Adipocyte (in vitro differentiated cells): ENCODE results near the gene SEMA4F.

Experiments
- DNase-seq: peaks from one replicate; pipeline ENCODE4 v3.0.0-alpha.2; 2015; ENCODE audit warnings: low read depth
- H3K27me3 ChIP-seq: replicated peaks from 2 replicates; pipeline ENCODE4 v1.7.0; 2013; ENCODE audit warnings: mild to moderate bottlenecking, low read length, moderate library complexity; ENCODE audit not compliant: control insufficient read depth, insufficient read depth
- H3K36me3 ChIP-seq: 2 replicates; pipeline ENCODE4 v1.7.0; 2013; ENCODE audit warnings: low read length, mild to moderate bottlenecking, moderate library complexity; ENCODE audit not compliant: control insufficient read depth, insufficient read depth, severe bottlenecking
- H3K4me1 ChIP-seq: 2 replicates; pipeline ENCODE4 v1.7.0; 2013; ENCODE audit warnings: mild to moderate bottlenecking, low read length, moderate library complexity; ENCODE audit not compliant: control insufficient read depth, insufficient read depth
- H3K4me3 ChIP-seq: 2 replicates; pipeline ENCODE4 v1.7.0; 2013; ENCODE audit warnings: mild to moderate bottlenecking, low read length, moderate library complexity
- H3K9ac ChIP-seq: 2 replicates; pipeline ENCODE4 v1.7.0; 2013; ENCODE audit warnings: mild to moderate bottlenecking, low read length, moderate library complexity
- H3K9me3 ChIP-seq: 2 replicates; pipeline ENCODE4 v1.7.0; 2013; ENCODE audit warnings: mild to moderate bottlenecking, low read length, moderate library complexity; ENCODE audit not compliant: control insufficient read depth

Gene SEMA4F

GRCh38 chr2:74671479-74671878 is 17.4 kb downstream of the SEMA4F start:
- peak overlapping the region; percentile 27 for H3K9ac ChIP-seq
- H3K4me3 ChIP-seq = no peak overlapping the region
- peaks cover 7% of the 10 kb centered on the region for H3K36me3 ChIP-seq
- no peak for DNase-seq
- H3K4me1 ChIP-seq = peaks cover 26% of the 10 kb centered on the region
- no peaks in the 10 kb centered on the region for H3K27me3 ChIP-seq
- H3K9me3 ChIP-seq = no peaks in the 10 kb centered on the region

- H3K27me3 ChIP-seq = no peaks in the 10 kb centered on the region
- no peak for DNase-seq
Measured at GRCh38 chr2:74673826-74674528, 19.9 kb downstream of the SEMA4F start.

GRCh38 chr2:74675090-74675489 is 21.0 kb downstream of the SEMA4F start:
- Histone ChIP-seq H3K9ac (no peak overlapping the region), H3K36me3 (peaks cover 7% of the 10 kb centered on the region), H3K4me1 (peaks cover 23% of the 10 kb centered on the region), H3K4me3 (no peak overlapping the region), H3K27me3 (no peaks in the 10 kb centered on the region), H3K9me3 (no peaks in the 10 kb centered on the region)
- DNase-seq = no peak

More at GRCh38 chr2:74673826-74674528, 19.9 kb downstream of the SEMA4F start:
- Histone ChIP-seq H3K36me3 (peaks cover 7% of the 10 kb centered on the region), H3K9ac (no peak overlapping the region), H3K4me1 (peaks cover 26% of the 10 kb centered on the region), H3K9me3 (no peaks in the 10 kb centered on the region), H3K4me3 (no peak overlapping the region)

GRCh38 chr2:74676331-74676730 is 22.3 kb downstream of the SEMA4F start:
- H3K9me3 ChIP-seq = no peaks in the 10 kb centered on the region
- no peak for DNase-seq

GRCh38 chr2:74679615-74680014 is 25.6 kb downstream of the SEMA4F start:
- H3K4me1 ChIP-seq = no peaks in the 10 kb centered on the region
- no peak overlapping the region for H3K9ac ChIP-seq
- no peaks in the 10 kb centered on the region for H3K27me3 ChIP-seq
- no peak for DNase-seq
- H3K9me3 ChIP-seq = no peaks in the 10 kb centered on the region
- H3K36me3 ChIP-seq = peaks cover 7% of the 10 kb centered on the region
- no peak overlapping the region for H3K4me3 ChIP-seq

More at GRCh38 chr2:74676331-74676730, 22.3 kb downstream of the SEMA4F start:
- Histone ChIP-seq H3K9ac (no peak overlapping the region), H3K4me1 (peaks cover 12% of the 10 kb centered on the region), H3K27me3 (no peaks in the 10 kb centered on the region), H3K36me3 (peaks cover 7% of the 10 kb centered on the region), H3K4me3 (no peak overlapping the region)

GRCh38 chr2:74682501-74682900 is 28.5 kb downstream of the SEMA4F start:
- H3K36me3 ChIP-seq = no peaks in the 10 kb centered on the region
- no peaks in the 10 kb centered on the region for H3K27me3 ChIP-seq
- H3K4me3 ChIP-seq = no peak overlapping the region
- no peak overlapping the region for H3K9ac ChIP-seq
- no peak for DNase-seq
- H3K4me1 ChIP-seq = no peaks in the 10 kb centered on the region
- H3K9me3 ChIP-seq = no peaks in the 10 kb centered on the region

- Histone ChIP-seq H3K9me3 (no peaks in the 10 kb centered on the region), H3K27me3 (no peaks in the 10 kb centered on the region), H3K9ac (no peak overlapping the region), H3K36me3 (no peaks in the 10 kb centered on the region), H3K4me1 (no peaks in the 10 kb centered on the region), H3K4me3 (no peak overlapping the region)
- DNase-seq = no peak
Measured at GRCh38 chr2:74685408-74685807, 31.4 kb downstream of the SEMA4F start.

- H3K4me1 ChIP-seq = peaks cover 25% of the 10 kb centered on the region
- no peaks in the 10 kb centered on the region for H3K36me3 ChIP-seq
- H3K9me3 ChIP-seq = no peaks in the 10 kb centered on the region
- H3K27me3 ChIP-seq = no peaks in the 10 kb centered on the region
- no peak for DNase-seq
- no peak overlapping the region for H3K9ac ChIP-seq
- no peak overlapping the region for H3K4me3 ChIP-seq
Measured at GRCh38 chr2:74688881-74689280, 34.8 kb downstream of the SEMA4F start.

- Histone ChIP-seq H3K4me1 (peaks cover 30% of the 10 kb centered on the region), H3K9ac (no peak overlapping the region), H3K27me3 (no peaks in the 10 kb centered on the region), H3K4me3 (no peak overlapping the region), H3K36me3 (no peaks in the 10 kb centered on the region), H3K9me3 (no peaks in the 10 kb centered on the region)
- DNase-seq = no peak
Measured at GRCh38 chr2:74689671-74690070, 35.6 kb downstream of the SEMA4F start.

GRCh38 chr2:74690571-74690970 is 36.5 kb downstream of the SEMA4F start:
- Histone ChIP-seq H3K9me3 (no peaks in the 10 kb centered on the region), H3K4me3 (no peak overlapping the region), H3K27me3 (no peaks in the 10 kb centered on the region), H3K9ac (no peak overlapping the region), H3K4me1 (peaks cover 30% of the 10 kb centered on the region), H3K36me3 (no peaks in the 10 kb centered on the region)
- DNase-seq = peak; percentile 89

- DNase-seq = no peak
- Histone ChIP-seq H3K4me3 (no peak overlapping the region), H3K27me3 (no peaks in the 10 kb centered on the region), H3K9ac (no peak overlapping the region), H3K4me1 (peaks cover 32% of the 10 kb centered on the region), H3K36me3 (no peaks in the 10 kb centered on the region), H3K9me3 (no peaks in the 10 kb centered on the region)
Measured at GRCh38 chr2:74691929-74692328, 37.9 kb downstream of the SEMA4F start.

GRCh38 chr2:74693213-74693612 is 39.2 kb downstream of the SEMA4F start:
- no peaks in the 10 kb centered on the region for H3K36me3 ChIP-seq
- H3K4me1 ChIP-seq = peaks cover 37% of the 10 kb centered on the region
- H3K9ac ChIP-seq = no peak overlapping the region
- H3K9me3 ChIP-seq = no peaks in the 10 kb centered on the region
- DNase-seq = no peak
- H3K27me3 ChIP-seq = no peaks in the 10 kb centered on the region
- H3K4me3 ChIP-seq = no peak overlapping the region
